Measurements from ENCODE around the gene MIOX. TPM values are rescaled to one million over a fixed set of nuclear protein-coding genes. Genes with fewer than 3 reads are reported as not detected.

MIOX gene
- not detected for total RNA-seq

- no peak for DNase-seq (ENCODE audit: low spot score)
Measured at GRCh38 chr22:50486561-50487289, at the start of gene MIOX. Gene MIOX (plus strand): TSS chr22:50486859. CDS start chr22:50486898, 39 bp downstream.

GRCh38 chr22:50437511-50438304 is 49.0 kb upstream of the MIOX start:
- Histone ChIP-seq H3K4me1 (ENCODE audit: control insufficient read depth in 1 of 2, low read depth in 2 of 2) (no peaks in the 10 kb centered on the region), H3K4me3 (no peak overlapping the region), H3K36me3 (peaks cover 63% of the 10 kb centered on the region), H3K27ac (no peak overlapping the region), H3K27me3 (replicated peaks; ENCODE audit: insufficient read depth) (no peaks in the 10 kb centered on the region), H3K9me3 (no peaks in the 10 kb centered on the region)
- no peak for ATAC-seq (ENCODE audit: insufficient number of reproducible peaks, low FRiP score, low read depth)
- TF ChIP-seq CTCF (IDR thresholded peaks at IDR 0.05), result no peak
- no peak for DNase-seq (ENCODE audit: low spot score)

More at GRCh38 chr22:50486561-50487289, at the start of gene MIOX:
- TF ChIP-seq CTCF (IDR thresholded peaks at IDR 0.05), result no peak
- H3K36me3 ChIP-seq, result no peaks in the 10 kb centered on the region
- no peaks in the 10 kb centered on the region for H3K27me3 ChIP-seq (replicated peaks; ENCODE audit: insufficient read depth)
- H3K4me3 ChIP-seq, result no peak within 1 kb of the TSS
- ATAC-seq (ENCODE audit: insufficient number of reproducible peaks, low FRiP score, low read depth), result no peak
- no peak within 1 kb of the TSS for H3K27ac ChIP-seq
- H3K4me1 ChIP-seq (ENCODE audit: control insufficient read depth in 1 of 2, low read depth in 2 of 2), result no peaks in the 10 kb centered on the region
- H3K9me3 ChIP-seq, result no peaks in the 10 kb centered on the region

GRCh38 chr22:50438305-50439275 is 48.1 kb upstream of the MIOX start:
- ATAC-seq (ENCODE audit: insufficient number of reproducible peaks, low FRiP score, low read depth), result no peak
- H3K9me3 ChIP-seq, result no peaks in the 10 kb centered on the region
- no peak for TF ChIP-seq CTCF (IDR thresholded peaks at IDR 0.05)
- no peak overlapping the region for H3K27ac ChIP-seq
- no peaks in the 10 kb centered on the region for H3K4me1 ChIP-seq (ENCODE audit: control insufficient read depth in 1 of 2, low read depth in 2 of 2)
- no peak for DNase-seq (ENCODE audit: low spot score)
- H3K4me3 ChIP-seq, result no peak overlapping the region
- H3K27me3 ChIP-seq (replicated peaks; ENCODE audit: insufficient read depth), result no peaks in the 10 kb centered on the region
- H3K36me3 ChIP-seq, result peaks cover 65% of the 10 kb centered on the region

GRCh38 chr22:50439314-50439870 is 47.3 kb upstream of the MIOX start:
- ATAC-seq (ENCODE audit: insufficient number of reproducible peaks, low FRiP score, low read depth), result no peak
- no peaks in the 10 kb centered on the region for H3K9me3 ChIP-seq
- no peak overlapping the region for H3K27ac ChIP-seq
- no peaks in the 10 kb centered on the region for H3K27me3 ChIP-seq (replicated peaks; ENCODE audit: insufficient read depth)
- H3K4me1 ChIP-seq (ENCODE audit: control insufficient read depth in 1 of 2, low read depth in 2 of 2), result no peaks in the 10 kb centered on the region
- DNase-seq (ENCODE audit: low spot score), result no peak
- peaks cover 65% of the 10 kb centered on the region for H3K36me3 ChIP-seq
- TF ChIP-seq CTCF (IDR thresholded peaks at IDR 0.05), result no peak
- H3K4me3 ChIP-seq, result no peak overlapping the region

Data from thoracic aorta (tissue), 2 donors.